Gastroesophageal sphincter (tissue), 4 donors: ENCODE results near the gene NAA80. TPM values are rescaled to one million over a fixed set of nuclear protein-coding genes. Genes with fewer than 3 reads are reported as not detected.

Experiments
- ATAC-seq: fragments of 150-250 bp; one replicate; pipeline ENCODE4 v1.9.1; 2016; ENCODE audit warnings: mild to moderate bottlenecking, moderate library complexity
- H3K27ac ChIP-seq, 4 donors: fragments of 200-600 bp; sonication (generic) in 3 of 4; 1 replicate in 3 of 4; 2 replicates in 1 of 4; pipeline ENCODE4 v1.5.1; 2016 to 2019
- H3K27me3 ChIP-seq: fragments of 200-600 bp; sonication (generic); one replicate; pipeline ENCODE4 v1.5.1; 2019
- H3K36me3 ChIP-seq, 2 donors: fragments of 200-600 bp; sonication (generic); one replicate each; pipeline ENCODE4 v1.5.1; 2019; ENCODE audit warnings: control low read depth in 1 of 2
- H3K4me1 ChIP-seq, 3 donors: fragments of 200-600 bp; sonication (generic); 1 replicate in 2 of 3; 2 replicates in 1 of 3; pipeline ENCODE4 v1.5.1; 2016 to 2019; ENCODE audit warnings: control low read depth in 2 of 3
- H3K4me3 ChIP-seq, 2 donors: fragments of 200-600 bp; sonication (generic); one replicate each; pipeline ENCODE4 v1.5.1; 2019; ENCODE audit warnings: mild to moderate bottlenecking in 1 of 2, moderate library complexity in 1 of 2
- H3K9me3 ChIP-seq, 3 donors: fragments of 200-600 bp; sonication (generic); one replicate each; pipeline ENCODE4 v1.5.1; 2017 to 2019; ENCODE audit warnings: control low read depth in 2 of 3
- EP300 ChIP-seq: sonication (generic); formaldehyde crosslinking; IDR thresholded peaks from one replicate; pipeline ENCODE4 v1.6.1; 2017; ENCODE audit warnings: antibody characterized with exemption, mild to moderate bottlenecking
- POLR2A ChIP-seq, 2 donors: fragments of 450-650 bp; IDR thresholded peaks; one replicate each; pipeline ENCODE4 v1.6.1; 2017; ENCODE audit warnings: antibody characterized with exemption in 2 of 2, mild to moderate bottlenecking in 2 of 2, moderate library complexity in 1 of 2
- POLR2AphosphoS5 ChIP-seq: sonication (generic); formaldehyde crosslinking; IDR thresholded peaks from one replicate; pipeline ENCODE4 v1.6.1; 2017; ENCODE audit warnings: antibody characterized with exemption
- WGBS, 2 donors: methylation state at CpG; one replicate each; pipeline ENCODE4 v1.1.5; 2018; ENCODE audit warnings: low coverage in 1 of 2; 5-methylcytosine and 5-hydroxymethylcytosine counted together
- total RNA-seq, 4 donors: library from RNA; depleted of rRNA; stranded (reverse); fragments of >200 nt; gene quantifications; one replicate each; pipeline ENCODE4 v1.1.0, GENCODE V29; 2016
- TF ChIP-seq, protein P1 (sequence below), 4 experiments: fragments of 200-600 bp in 2 of 4; fragments of 450-650 bp in 2 of 4; sonication (generic) in 1 of 4; IDR thresholded peaks; one replicate each; pipeline ENCODE4 v1.5.1; 2017 to 2019; ENCODE audit warnings: antibody characterized with exemption in 4 of 4, mild to moderate bottlenecking in 2 of 4, moderate library complexity in 2 of 4

The NAA80 gene
- total RNA-seq, 4 donors from 2014 or later = 4.2 to 12.3 (median 7.9) TPM

DNA sequence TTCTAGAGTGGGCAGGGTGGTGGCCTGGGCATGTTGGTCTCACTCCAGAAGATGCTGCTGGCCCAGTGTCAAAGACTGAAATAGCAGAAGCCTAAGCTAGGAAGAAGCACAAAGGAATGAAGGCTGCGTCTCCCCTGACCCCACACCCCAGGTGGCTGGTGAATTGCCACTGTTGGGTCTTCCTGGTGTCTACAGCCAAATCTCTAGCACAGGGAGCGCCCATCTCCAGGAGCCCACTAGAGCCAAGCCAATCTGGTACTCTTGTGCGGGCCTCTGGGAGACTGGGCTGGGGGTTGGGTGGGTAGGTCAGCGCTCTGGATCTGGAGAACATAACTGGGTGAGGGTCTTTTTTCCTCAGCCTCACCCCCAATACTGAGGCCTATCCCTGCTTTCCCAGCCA lies 27.9 kb upstream of the NAA80 start:
- no peak for ATAC-seq
- peak overlapping the region in 3 of 4 donors; percentile 88 to 93 (median 92) for H3K27ac ChIP-seq

DNA sequence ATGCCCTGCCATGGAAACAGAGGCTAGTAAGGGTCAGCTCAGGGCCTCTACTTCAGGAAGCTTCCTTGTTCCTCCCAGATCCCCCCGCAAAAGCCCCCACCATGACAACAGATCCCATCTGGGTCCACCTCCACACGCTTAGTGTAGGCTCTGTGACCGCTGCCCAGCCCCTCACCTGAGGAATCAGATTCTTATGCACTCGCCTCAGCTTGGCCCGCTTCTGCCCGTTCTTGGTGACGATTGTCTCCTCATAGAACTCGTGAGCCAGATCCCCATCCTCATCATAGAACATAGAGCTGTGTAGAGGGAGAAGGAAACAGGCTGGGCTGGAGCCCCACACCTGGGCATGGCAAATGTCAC lies 27.0 kb upstream of the NAA80 start:
- H3K4me1 ChIP-seq = peaks cover 0 to 74% (median 30%) of the 10 kb centered on the region in 3 donors
- peaks cover 0 to 45% of the 10 kb centered on the region in 2 donors for H3K36me3 ChIP-seq
- TF ChIP-seq POLR2AphosphoS5 = no peak
- no peak for TF ChIP-seq EP300
- TF ChIP-seq, protein P1, sequence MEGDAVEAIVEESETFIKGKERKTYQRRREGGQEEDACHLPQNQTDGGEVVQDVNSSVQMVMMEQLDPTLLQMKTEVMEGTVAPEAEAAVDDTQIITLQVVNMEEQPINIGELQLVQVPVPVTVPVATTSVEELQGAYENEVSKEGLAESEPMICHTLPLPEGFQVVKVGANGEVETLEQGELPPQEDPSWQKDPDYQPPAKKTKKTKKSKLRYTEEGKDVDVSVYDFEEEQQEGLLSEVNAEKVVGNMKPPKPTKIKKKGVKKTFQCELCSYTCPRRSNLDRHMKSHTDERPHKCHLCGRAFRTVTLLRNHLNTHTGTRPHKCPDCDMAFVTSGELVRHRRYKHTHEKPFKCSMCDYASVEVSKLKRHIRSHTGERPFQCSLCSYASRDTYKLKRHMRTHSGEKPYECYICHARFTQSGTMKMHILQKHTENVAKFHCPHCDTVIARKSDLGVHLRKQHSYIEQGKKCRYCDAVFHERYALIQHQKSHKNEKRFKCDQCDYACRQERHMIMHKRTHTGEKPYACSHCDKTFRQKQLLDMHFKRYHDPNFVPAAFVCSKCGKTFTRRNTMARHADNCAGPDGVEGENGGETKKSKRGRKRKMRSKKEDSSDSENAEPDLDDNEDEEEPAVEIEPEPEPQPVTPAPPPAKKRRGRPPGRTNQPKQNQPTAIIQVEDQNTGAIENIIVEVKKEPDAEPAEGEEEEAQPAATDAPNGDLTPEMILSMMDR (IDR thresholded peaks at IDR 0.05) = no peak
- no peak for TF ChIP-seq POLR2A (IDR thresholded peaks at IDR 0.05)
- no peaks in the 10 kb centered on the region for H3K27me3 ChIP-seq
- ATAC-seq = no peak
- no peak overlapping the region for H3K4me3 ChIP-seq
- WGBS, 2 donors = 80% methylated on average over 1 of the region's 8 CpGs; no CpG with 5 or more reads in 1 of the 2 donors
- no peaks in the 10 kb centered on the region for H3K9me3 ChIP-seq
- peak overlapping the region in 1 of 4 donors; percentile 97 for H3K27ac ChIP-seq

More for the DNA sequence above, 27.9 kb upstream of the NAA80 start:
- peaks cover 0 to 54% of the 10 kb centered on the region in 2 donors for H3K36me3 ChIP-seq
- H3K4me1 ChIP-seq = peaks cover 0 to 74% (median 27%) of the 10 kb centered on the region in 3 donors
- TF ChIP-seq POLR2A (IDR thresholded peaks at IDR 0.05) (no peak), EP300 (no peak), POLR2AphosphoS5 (no peak)
- TF ChIP-seq, protein P1 (IDR thresholded peaks at IDR 0.05) = no peak
- peak overlapping the region; percentile 91 to 100 for H3K4me3 ChIP-seq
- no peaks in the 10 kb centered on the region for H3K27me3 ChIP-seq
- H3K9me3 ChIP-seq = no peaks in the 10 kb centered on the region
- no CpG with 5 or more reads among the region's 4 CpGs for WGBS, 2 donors

DNA sequence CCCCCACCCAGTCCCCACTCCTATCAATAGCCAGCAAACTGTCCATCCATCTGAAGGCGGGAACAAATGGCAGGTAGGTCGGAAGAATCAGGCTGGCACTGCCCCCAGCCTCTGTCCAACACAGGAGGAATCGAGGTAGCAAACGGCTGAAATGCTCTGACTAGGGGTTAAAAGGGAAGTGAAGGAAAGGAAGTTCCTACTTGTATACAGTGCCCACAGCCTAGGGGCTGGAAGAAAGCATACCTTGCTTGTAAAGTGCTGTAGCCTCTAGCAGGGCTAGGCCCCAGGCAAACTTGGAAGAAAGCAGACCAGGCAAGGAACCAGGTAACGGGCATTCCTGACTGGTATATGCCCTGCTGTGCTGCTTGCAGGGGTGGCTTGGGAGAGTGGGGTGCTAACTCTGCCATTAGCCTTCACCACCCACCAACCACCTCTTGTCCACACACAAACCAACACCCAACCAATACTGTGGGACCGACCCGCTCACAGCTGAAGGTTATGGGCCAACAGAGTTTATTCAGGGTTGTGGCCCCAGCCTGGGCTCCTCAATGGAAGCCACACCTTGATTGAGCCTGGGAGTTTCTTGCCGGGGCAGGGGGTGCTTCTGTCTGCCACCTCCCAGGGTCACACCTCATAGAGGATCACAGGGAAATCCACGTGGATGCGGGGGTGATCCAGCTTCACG lies 26.4 kb upstream of the NAA80 start:
- peaks cover 0 to 39% of the 10 kb centered on the region in 2 donors for H3K36me3 ChIP-seq
- no peak overlapping the region for H3K4me3 ChIP-seq
- H3K4me1 ChIP-seq = peaks cover 0 to 77% (median 31%) of the 10 kb centered on the region in 3 donors
- TF ChIP-seq, protein P1 (IDR thresholded peaks at IDR 0.05) = no peak
- TF ChIP-seq POLR2A (IDR thresholded peaks at IDR 0.05) (no peak), POLR2AphosphoS5 (no peak), EP300 (no peak)
- WGBS, 2 donors = 60 to 84% methylated on average over 1 to 5 of the region's 11 CpGs
- no peaks in the 10 kb centered on the region for H3K27me3 ChIP-seq
- H3K27ac ChIP-seq = peak overlapping the region in 3 of 4 donors; percentile 94 to 97 (median 96)
- ATAC-seq = no peak
- no peaks in the 10 kb centered on the region for H3K9me3 ChIP-seq

DNA sequence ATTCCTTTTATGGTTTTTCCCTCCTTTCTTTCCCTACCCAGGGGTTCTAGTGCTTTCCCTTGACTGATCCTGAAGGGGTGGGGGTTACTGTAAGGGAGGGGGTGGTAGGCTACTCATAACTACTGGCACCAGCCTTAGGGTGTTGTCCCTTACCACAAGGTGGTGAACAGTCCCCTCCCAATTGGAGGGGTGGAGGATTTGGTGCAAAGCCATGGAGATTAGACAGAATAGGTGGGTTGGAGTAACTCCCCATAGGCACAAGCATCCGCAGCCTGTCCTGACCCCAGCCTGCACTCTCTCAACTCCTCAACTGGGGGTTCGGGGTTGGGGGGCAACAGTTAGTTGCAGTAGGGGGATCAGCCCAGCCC lies 25.9 kb upstream of the NAA80 start:
- H3K4me1 ChIP-seq = peaks cover 0 to 82% (median 37%) of the 10 kb centered on the region in 3 donors
- H3K9me3 ChIP-seq = no peaks in the 10 kb centered on the region
- H3K4me3 ChIP-seq = no peak overlapping the region
- H3K27ac ChIP-seq = peak overlapping the region in 3 of 4 donors; percentile 94 to 97 (median 96)
- TF ChIP-seq, protein P1 (IDR thresholded peaks at IDR 0.05) = no peak
- TF ChIP-seq POLR2AphosphoS5 (no peak), EP300 (no peak), POLR2A (IDR thresholded peaks at IDR 0.05) (no peak)
- WGBS, 2 donors = no CpG with 5 or more reads among the region's 2 CpGs
- H3K27me3 ChIP-seq = no peaks in the 10 kb centered on the region
- peaks cover 0 to 34% of the 10 kb centered on the region in 2 donors for H3K36me3 ChIP-seq
- ATAC-seq = no peak
